Mesendoderm (in vitro differentiated cells): ENCODE results near the gene BTBD19. TPM values are rescaled to one million over a fixed set of nuclear protein-coding genes. Genes with fewer than 3 reads are reported as not detected.

Experiments used
- DNase-seq: peaks from one replicate; pipeline ENCODE4 v3.0.0; 2013
- H2AK5ac ChIP-seq: 2 replicates; pipeline ENCODE4 v1.6.1; 2013; ENCODE audit warnings: low read length, inconsistent platforms
- H2BK120ac ChIP-seq: 2 replicates; pipeline ENCODE4 v1.6.1; 2013; ENCODE audit warnings: low read depth, mild to moderate bottlenecking, low read length, moderate library complexity, mixed read lengths
- H2BK15ac ChIP-seq: replicated peaks from 2 replicates; pipeline ENCODE4 v1.6.1; 2013; ENCODE audit warnings: low read depth, mild to moderate bottlenecking, moderate library complexity
- H2BK5ac ChIP-seq: 2 replicates; pipeline ENCODE4 v1.6.1; 2013; ENCODE audit warnings: low read length, inconsistent platforms
- H3K18ac ChIP-seq: 2 replicates; pipeline ENCODE4 v1.6.1; 2013; ENCODE audit warnings: mild to moderate bottlenecking, low read length, mixed read lengths
- H3K23ac ChIP-seq: one replicate; pipeline ENCODE4 v1.6.1; 2013; ENCODE audit warnings: low read length
- H3K27ac ChIP-seq: 2 replicates; pipeline ENCODE4 v1.5.1; 2013; ENCODE audit warnings: low read depth, mild to moderate bottlenecking, inconsistent platforms, low read length, moderate library complexity
- H3K27me3 ChIP-seq: 2 replicates; pipeline ENCODE4 v1.6.1; 2013; ENCODE audit warnings: low read length, control low read depth, mild to moderate bottlenecking, inconsistent platforms; ENCODE audit not compliant: insufficient read depth, poor library complexity
- H3K36me3 ChIP-seq: 2 replicates; pipeline ENCODE4 v1.6.1; 2013; ENCODE audit warnings: low read length, inconsistent platforms; ENCODE audit not compliant: control insufficient read depth, insufficient read depth
- H3K4ac ChIP-seq: one replicate; pipeline ENCODE4 v1.6.1; 2013; ENCODE audit warnings: low read depth, mild to moderate bottlenecking, low read length, moderate library complexity
- H3K4me1 ChIP-seq: 2 replicates; pipeline ENCODE4 v1.6.1; 2013; ENCODE audit warnings: low read depth, low read length, inconsistent platforms; ENCODE audit not compliant: control insufficient read depth
- H3K4me2 ChIP-seq: 2 replicates; pipeline ENCODE4 v1.6.1; 2013; ENCODE audit warnings: low read length
- H3K4me3 ChIP-seq: 2 replicates; pipeline ENCODE4 v1.5.1; 2013; ENCODE audit warnings: mild to moderate bottlenecking, low read length
- H3K56ac ChIP-seq: one replicate; pipeline ENCODE4 v1.6.1; 2013; ENCODE audit warnings: low read length
- H3K79me1 ChIP-seq: 2 replicates; pipeline ENCODE4 v1.6.1; 2013; ENCODE audit warnings: low read length, inconsistent platforms
- H3K79me2 ChIP-seq: 2 replicates; pipeline ENCODE4 v1.6.1; 2013; ENCODE audit warnings: mild to moderate bottlenecking, low read length; ENCODE audit not compliant: control insufficient read depth, insufficient read depth
- H3K9ac ChIP-seq: 2 replicates; pipeline ENCODE4 v1.6.1; 2013; ENCODE audit warnings: low read length, inconsistent platforms
- H4K5ac ChIP-seq: one replicate; pipeline ENCODE4 v1.6.1; 2013; ENCODE audit warnings: low read length
- H4K8ac ChIP-seq: one replicate; pipeline ENCODE4 v1.6.1; 2013; ENCODE audit warnings: low read depth, mild to moderate bottlenecking, control low read depth, low read length, moderate library complexity
- WGBS: extraction: QIAGEN DNeasy Blood & Tissue Kit; methylation state at CpG from one replicate; pipeline ENCODE4 v1.1.7; 2013; ENCODE audit warnings: low lambda C conversion rate, missing lambda C conversion rate; ENCODE audit not compliant: insufficient coverage; ENCODE audit errors: extremely low coverage; 5-methylcytosine and 5-hydroxymethylcytosine counted together
- small RNA-seq: library from polyadenylated mRNA; stranded (forward); fragments of <200 nt; extraction: miRNeasy Mini kit (QIAGEN cat#:217004); gene quantifications from one replicate; pipeline ENCODE3, GENCODE V24; 2013; ENCODE audit not compliant: insufficient read depth

BTBD19 gene

GRCh38 chr1:44860891-44861425 is 52.6 kb downstream of the BTBD19 start:
- Histone ChIP-seq H3K79me2 (no peaks in the 10 kb centered on the region), H3K79me1 (no peaks in the 10 kb centered on the region), H3K27me3 (no peaks in the 10 kb centered on the region)

GRCh38 chr1:44862829-44863401 is 54.6 kb downstream of the BTBD19 start:
- Histone ChIP-seq H2BK5ac (no peak overlapping the region), H2AK5ac (no peak overlapping the region), H3K27me3 (no peaks in the 10 kb centered on the region), H3K23ac (no peak overlapping the region), H3K4me3 (no peak overlapping the region), H4K8ac (no peak overlapping the region), H3K4me2 (no peak overlapping the region), H3K79me1 (no peaks in the 10 kb centered on the region), H3K79me2 (no peaks in the 10 kb centered on the region), H2BK120ac (no peak overlapping the region), H3K9ac (no peak overlapping the region), H3K27ac (no peak overlapping the region), H3K36me3 (no peaks in the 10 kb centered on the region), H3K4ac (no peak overlapping the region), H3K18ac (no peak overlapping the region), H3K4me1 (no peaks in the 10 kb centered on the region), H2BK15ac (no peak overlapping the region), H4K5ac (no peak overlapping the region), H3K56ac (no peak overlapping the region)
- DNase-seq = no peak
- WGBS = no CpG with 5 or more reads among the region's 5 CpGs

More at GRCh38 chr1:44860891-44861425, 52.6 kb downstream of the BTBD19 start:
- Histone ChIP-seq H2AK5ac (no peak overlapping the region), H4K5ac (no peak overlapping the region), H2BK5ac (no peak overlapping the region), H3K9ac (no peak overlapping the region), H2BK120ac (no peak overlapping the region), H3K4me3 (no peak overlapping the region), H3K56ac (no peak overlapping the region), H3K4ac (no peak overlapping the region), H3K18ac (no peak overlapping the region), H3K27ac (no peak overlapping the region), H3K23ac (no peak overlapping the region), H3K4me2 (no peak overlapping the region), H2BK15ac (no peak overlapping the region), H3K36me3 (no peaks in the 10 kb centered on the region), H3K4me1 (no peaks in the 10 kb centered on the region), H4K8ac (peak overlapping the region; percentile 39)
- WGBS = no CpG with 5 or more reads among the region's 1 CpG
- DNase-seq = no peak

Small RNAs within 50 kb of the gene (small RNA-seq; reads per million reads assigned to genes)
- gene AL136380.1 = not detected
- gene SNORD38A = 802 reads per million, percentile 98 among the genes with 10 or more reads in this experiment
- not detected for gene SNORD38B
- 268 reads per million, percentile 97 among the genes with 10 or more reads in this experiment for gene SNORD46
- gene SNORD55 = not detected
